Measurements from ENCODE around the gene ACY1.
A peak's percentile ranks its signal among the peaks of the same experiment; 100 is the strongest.

ACY1 gene

DNA sequence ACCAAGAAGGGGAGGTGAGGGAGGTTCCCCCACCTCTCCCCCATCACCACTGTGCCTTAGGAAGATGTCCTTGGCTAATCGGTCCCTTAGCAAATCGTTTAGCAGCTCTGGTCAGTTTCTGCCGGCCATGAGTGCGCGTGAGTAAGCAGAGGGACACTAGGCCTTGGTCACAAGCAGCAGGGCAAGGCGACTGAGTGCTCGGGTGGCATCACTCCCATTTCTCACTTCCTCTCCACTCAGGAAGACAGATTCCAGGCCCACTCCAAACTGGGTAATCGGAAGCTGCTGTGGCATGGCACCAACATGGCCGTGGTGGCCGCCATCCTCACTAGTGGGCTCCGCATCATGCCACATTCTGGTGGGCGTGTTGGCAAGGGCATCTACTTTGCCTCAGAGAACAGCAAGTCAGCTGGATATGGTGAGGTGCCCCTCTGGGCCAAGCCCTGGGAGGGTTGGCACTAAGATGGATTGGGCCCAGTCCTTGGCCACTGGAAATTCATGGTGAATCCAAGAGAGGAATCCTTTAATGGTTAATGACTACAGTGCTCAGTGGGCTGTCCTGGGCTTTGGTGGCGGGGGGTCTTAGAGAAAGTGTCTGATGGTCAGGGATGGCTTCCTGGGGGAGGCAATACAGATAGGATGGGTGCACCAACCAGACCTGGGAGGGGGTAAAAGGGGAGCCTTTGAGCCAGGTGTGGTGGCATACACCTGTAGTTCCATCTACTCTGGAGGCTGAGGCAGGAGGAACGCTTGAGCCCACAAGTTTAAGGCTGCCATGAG is 37.2 kb upstream of the ACY1 start:
- no peak for DNase-seq

- DNase-seq = no peak
Measured at GRCh38 chr3:51946796-51947195, 36.5 kb upstream of the ACY1 start.

DNA sequence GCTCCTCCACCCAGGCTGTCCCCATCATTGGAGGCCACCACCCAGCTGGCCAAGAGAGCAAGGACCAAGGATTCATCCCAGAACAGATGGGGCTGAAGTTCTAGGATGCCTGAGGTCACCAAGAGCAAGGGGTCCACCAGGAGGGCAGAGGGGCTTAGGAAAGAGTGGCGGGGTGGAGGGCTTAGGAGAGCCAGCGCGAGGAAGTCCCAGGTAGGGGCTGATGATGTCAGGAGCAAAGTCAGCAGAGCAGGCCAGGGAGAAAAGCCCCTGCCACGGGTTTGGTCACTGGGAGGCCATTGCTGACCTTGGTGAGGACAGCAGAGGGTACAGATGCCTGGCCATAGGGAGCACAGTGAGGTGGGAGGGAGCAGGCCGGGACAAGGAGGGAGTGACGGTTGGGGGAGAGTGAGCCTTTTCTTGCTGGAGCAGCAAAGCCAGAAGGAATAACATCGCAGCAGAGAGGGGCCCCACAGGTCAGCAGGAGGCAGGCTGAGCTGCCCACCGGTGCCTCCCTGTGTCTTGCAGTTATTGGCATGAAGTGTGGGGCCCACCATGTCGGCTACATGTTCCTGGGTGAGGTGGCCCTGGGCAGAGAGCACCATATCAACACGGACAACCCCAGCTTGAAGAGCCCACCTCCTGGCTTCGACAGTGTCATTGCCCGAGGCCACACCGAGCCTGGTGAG is 36.0 kb upstream of the ACY1 start:
- no peak for DNase-seq

DNA sequence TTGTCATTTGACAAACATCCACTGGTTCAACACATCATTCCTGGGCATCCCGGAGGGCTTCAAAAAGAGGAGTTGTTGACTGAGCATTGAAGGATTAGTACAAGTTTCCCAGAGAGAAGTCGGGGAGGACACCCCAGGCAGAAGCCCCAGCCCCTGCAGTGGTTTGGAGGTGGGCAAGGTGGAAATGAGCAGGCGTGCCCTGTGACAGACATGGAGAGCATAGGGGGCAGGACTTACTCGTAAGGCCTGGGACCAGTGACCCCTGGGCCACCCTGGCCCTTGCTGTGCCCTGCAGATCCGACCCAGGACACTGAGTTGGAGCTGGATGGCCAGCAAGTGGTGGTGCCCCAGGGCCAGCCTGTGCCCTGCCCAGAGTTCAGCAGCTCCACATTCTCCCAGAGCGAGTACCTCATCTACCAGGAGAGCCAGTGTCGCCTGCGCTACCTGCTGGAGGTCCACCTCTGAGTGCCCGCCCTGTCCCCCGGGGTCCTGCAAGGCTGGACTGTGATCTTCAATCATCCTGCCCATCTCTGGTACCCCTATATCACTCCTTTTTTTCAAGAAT is 35.2 kb upstream of the ACY1 start:
- no peak for DNase-seq

DNA sequence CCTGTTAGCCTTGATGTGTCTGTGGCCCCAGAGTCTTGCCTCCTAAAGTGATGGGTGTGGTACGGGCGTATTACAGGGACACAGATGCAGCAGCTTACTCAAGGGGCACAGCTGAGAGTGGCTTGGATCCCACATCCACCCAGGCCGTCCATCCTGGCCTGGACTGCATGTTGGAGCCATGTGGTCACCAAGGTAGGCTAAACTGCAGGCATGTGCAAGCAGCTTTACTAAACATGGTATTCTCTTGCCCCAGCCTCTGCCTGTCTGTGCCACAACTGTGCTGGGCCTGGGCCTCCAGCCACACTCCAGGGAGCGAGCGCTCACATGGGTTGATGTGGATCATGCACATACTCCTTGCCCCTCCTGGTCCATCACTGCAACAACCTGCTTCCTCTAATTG is 34.2 kb upstream of the ACY1 start:
- no peak for DNase-seq

GRCh38 chr3:51950899-51951298 is 32.4 kb upstream of the ACY1 start:
- DNase-seq = no peak

DNA sequence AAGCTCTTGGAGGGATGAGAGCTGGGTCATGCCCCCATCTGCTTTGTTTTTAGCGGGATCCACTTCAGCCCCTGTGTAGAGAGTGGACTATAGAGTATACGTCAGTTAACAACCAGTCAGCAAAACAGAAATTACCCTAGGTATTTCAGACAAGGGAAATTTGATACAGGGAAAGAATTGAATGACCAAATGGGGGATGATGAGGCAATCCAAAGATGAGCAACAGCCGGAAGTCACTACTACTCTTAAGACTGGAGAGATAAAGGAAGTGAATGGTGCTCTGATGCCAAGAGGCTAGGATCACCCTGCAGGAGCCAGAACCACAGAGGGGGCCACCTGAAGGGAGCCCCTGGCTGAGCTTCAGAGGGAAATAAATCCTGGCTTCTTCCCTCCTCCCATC is 29.9 kb upstream of the ACY1 start:
- no peak for DNase-seq

GRCh38 chr3:51954105-51954504 is 29.2 kb upstream of the ACY1 start:
- no peak for DNase-seq

DNA sequence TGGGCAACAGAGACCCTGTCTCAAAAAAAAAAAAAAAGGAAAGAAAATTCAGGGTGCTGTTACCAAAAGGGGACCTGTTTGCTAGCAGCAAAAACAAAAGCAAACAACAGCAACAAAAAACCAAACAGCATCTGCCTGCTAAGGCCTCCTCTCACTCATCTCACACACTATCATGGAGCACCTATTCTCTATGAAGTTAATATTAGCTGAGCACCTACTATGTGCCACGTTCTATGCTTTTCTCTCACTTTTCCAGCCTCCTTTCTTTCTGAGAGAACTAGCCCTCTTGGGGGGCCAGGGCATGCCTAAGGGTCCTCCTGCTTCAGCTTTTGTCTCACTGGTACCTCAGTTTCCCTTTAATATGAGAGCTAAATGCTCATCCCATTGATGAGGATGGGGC is 28.6 kb upstream of the ACY1 start:
- no peak for DNase-seq

DNA sequence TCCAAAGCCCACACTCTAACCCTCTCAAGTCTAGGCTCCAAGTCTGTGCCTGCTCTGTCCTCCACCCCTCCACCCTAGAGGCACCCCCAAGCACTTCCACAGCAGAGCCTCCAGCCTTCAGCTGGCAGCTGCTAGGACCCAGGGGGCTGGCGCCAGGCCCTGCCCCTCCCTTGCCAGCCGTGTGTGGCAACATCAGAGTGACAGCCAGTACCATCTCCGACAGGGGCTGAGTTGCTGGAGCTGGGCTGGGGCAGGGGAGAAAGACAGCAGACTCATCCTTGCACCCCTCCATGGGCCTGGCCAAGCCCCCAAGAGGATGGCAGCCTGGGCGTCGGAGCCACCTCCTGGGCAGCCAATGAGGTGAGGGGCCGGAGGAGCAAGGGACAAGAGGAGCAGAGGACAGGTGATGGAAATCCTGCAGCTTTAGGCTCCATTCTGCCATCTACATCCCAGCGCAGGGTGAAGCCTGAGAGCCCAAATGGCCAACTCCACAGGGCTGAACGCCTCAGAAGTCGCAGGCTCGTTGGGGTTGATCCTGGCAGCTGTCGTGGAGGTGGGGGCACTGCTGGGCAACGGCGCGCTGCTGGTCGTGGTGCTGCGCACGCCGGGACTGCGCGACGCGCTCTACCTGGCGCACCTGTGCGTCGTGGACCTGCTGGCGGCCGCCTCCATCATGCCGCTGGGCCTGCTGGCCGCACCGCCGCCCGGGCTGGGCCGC is 28.0 kb upstream of the ACY1 start, which contains the start of gene GPR62:
TSS of gene GPR62 (plus strand) at position 207 of the 718 bp plus-strand sequence. CDS start at position 479, 272 bp downstream.
- no peak for DNase-seq

DNA sequence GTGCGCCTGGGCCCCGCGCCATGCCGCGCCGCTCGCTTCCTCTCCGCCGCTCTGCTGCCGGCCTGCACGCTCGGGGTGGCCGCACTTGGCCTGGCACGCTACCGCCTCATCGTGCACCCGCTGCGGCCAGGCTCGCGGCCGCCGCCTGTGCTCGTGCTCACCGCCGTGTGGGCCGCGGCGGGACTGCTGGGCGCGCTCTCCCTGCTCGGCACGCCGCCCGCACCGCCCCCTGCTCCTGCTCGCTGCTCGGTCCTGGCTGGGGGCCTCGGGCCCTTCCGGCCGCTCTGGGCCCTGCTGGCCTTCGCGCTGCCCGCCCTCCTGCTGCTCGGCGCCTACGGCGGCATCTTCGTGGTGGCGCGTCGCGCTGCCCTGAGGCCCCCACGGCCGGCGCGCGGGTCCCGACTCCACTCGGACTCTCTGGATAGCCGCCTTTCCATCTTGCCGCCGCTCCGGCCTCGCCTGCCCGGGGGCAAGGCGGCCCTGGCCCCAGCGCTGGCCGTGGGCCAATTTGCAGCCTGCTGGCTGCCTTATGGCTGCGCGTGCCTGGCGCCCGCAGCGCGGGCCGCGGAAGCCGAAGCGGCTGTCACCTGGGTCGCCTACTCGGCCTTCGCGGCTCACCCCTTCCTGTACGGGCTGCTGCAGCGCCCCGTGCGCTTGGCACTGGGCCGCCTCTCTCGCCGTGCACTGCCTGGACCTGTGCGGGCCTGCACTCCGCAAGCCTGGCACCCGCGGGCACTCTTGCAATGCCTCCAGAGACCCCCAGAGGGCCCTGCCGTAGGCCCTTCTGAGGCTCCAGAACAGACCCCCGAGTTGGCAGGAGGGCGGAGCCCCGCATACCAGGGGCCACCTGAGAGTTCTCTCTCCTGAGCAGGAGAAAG is 27.2 kb upstream of the ACY1 start:
- peak; percentile 27 for DNase-seq

DNA sequence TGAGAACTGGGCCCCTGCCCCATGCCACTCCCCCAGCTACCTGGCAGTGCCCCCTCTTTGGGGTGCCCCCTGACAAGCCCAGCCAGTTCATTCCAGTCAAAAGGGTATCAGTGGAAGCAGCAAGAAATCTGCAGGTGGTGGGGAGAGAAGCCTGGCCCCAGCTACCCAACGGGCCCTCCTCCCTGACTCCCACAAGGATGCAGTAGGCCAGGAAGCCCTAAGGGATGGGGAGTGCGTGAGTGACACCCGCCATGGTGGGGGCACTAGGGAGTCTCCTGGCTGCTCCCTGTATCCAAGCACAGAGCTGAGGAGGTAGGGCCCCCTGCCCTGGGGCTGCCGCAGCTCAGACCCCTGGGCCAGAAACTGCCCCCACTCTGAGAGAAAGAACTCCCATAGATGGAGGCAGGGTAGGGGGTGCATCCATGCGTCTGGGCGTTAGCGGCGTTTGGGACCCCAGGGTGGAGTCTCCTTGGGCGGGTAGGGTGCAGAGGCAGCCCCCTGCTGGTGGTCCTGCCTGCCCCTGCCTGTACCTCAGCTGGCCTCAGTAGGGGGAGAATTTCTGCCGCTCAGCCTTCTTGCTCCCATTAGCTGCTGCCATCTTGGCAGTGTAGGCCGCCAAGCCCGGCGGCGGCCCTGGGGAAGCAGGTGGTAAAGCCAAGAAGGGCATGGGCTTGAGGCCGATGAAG is 25.7 kb upstream of the ACY1 start:
- no peak for DNase-seq

GRCh38 chr3:51958603-51959521 is 24.5 kb upstream of the ACY1 start:
- no peak for DNase-seq

DNA sequence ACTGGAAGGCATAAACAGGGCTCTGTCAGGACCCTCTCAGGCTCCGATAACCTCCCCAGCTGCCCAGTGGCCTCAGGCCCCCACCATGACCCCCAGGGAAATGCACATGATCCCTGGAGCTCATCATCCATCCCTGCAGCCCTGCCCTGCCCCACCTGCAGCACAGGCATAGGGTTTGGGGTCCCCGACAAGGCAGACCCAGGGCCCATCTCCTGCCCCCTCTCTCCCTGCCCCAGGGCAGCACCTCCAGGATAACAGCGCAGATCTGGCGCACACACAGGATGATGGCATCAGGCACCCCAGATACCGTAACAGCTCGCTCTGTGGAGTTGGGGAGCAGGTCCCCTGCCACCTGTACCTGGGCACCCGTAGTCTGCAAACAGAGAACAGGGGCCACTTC is 23.7 kb upstream of the ACY1 start:
- DNase-seq = no peak

GRCh38 chr3:51960386-51960785 is 22.9 kb upstream of the ACY1 start:
- no peak for DNase-seq

- no peak for DNase-seq
Measured at GRCh38 chr3:51961011-51961410, 22.3 kb upstream of the ACY1 start.

- DNase-seq = no peak
Measured at GRCh38 chr3:51961602-51962569, 21.4 kb upstream of the ACY1 start.

GRCh38 chr3:51962854-51963530 is 20.3 kb upstream of the ACY1 start:
- DNase-seq = no peak

DNA sequence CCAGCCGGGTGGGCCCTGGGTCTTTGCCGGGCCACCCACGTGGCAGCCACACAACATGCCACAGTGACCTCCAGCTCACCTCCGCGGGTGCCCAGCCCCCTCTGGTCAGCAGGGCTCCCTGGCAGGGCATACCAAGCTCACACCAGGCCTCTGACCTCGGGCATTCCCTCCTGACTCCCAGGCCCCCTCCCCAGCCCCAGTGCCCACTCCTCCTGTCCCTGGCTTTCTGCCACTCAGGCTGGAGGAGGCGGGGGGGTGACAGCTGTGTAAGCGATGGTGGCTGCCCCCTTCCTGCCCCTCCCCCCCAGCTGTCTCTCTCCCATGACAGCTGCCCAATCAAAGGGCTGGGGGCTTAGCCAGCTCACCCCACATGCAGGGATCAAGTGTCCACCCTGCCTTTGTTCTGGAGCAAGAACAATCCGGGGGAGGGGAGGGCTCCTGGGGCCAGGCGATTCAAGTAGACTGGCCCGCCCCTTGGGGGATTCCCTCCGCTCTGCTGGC is 19.3 kb upstream of the ACY1 start:
- no peak for DNase-seq

Measured in T-helper 9 cell (primary cell).